ENCODE results near the gene BCDIN3D.

BCDIN3D gene

DNA sequence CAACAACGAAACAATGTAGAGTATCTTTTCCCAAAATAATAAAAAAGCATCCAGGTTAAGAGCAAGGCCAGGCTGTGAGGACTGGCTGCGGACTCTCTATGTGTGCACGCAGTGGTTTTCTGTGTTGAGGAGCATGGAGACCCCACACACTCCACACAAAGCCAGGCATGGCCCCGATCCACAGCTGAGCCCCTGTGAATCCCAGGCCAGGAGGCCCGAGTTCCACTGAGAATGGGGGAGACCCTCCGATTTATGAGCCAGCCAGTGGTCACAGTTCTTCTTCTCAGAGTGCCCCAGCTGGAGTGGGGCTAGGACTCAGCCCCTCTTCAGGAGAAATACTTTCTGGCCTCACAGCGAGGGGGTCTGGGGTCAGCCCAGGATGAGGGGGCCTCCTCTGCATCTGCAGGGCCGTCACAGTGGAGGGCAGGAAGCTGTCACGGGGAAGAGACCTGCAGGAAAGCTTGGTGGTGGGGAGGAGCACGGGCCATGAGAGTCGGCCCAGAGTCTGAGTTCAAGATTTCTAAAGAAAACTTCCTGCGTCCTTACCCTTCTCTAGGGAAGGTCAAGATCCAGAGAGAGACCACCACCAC, 34.8 kb downstream of the BCDIN3D start:
- Histone ChIP-seq H3K27me3 (replicated peaks) (no peaks in the 10 kb centered on the region), H3K36me3 (replicated peaks) (peaks cover 30% of the 10 kb centered on the region), H3K27ac (no peak overlapping the region), H3K4me3 (ENCODE audit: low read depth, low read length) (no peak overlapping the region)
- TF ChIP-seq, protein P1, sequence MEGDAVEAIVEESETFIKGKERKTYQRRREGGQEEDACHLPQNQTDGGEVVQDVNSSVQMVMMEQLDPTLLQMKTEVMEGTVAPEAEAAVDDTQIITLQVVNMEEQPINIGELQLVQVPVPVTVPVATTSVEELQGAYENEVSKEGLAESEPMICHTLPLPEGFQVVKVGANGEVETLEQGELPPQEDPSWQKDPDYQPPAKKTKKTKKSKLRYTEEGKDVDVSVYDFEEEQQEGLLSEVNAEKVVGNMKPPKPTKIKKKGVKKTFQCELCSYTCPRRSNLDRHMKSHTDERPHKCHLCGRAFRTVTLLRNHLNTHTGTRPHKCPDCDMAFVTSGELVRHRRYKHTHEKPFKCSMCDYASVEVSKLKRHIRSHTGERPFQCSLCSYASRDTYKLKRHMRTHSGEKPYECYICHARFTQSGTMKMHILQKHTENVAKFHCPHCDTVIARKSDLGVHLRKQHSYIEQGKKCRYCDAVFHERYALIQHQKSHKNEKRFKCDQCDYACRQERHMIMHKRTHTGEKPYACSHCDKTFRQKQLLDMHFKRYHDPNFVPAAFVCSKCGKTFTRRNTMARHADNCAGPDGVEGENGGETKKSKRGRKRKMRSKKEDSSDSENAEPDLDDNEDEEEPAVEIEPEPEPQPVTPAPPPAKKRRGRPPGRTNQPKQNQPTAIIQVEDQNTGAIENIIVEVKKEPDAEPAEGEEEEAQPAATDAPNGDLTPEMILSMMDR (IDR thresholded peaks at IDR 0.05; ENCODE audit: low read depth, low read length, missing control alignments), result no peak
- DNase-seq, result no peak
- in situ Hi-C loops (cut with HindIII; ENCODE audit: low pct_ligation_motif_present, low sequenced_read_pairs), result no loop called here

DNA sequence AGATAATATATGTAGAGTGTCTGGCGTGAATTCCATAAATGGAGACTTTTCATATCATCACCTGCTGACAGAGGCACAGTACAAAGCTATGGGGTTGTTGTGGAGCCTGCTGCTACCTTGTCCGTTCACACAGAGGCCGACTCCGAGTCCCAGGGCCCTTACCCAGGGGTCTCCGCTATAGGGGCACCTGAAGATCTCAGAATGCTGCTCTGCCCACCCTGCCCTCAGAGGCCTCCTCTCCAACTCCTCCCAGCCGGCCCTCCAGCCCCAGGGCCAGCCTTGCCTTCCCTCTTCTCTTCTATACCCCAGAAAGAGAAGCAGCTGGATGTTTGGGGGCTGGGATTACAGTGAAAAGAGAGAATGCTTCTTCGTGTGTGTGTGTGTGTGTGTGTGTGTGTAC, 36.0 kb downstream of the BCDIN3D start:
- TF ChIP-seq, protein P1 (IDR thresholded peaks at IDR 0.05; ENCODE audit: low read depth, low read length, missing control alignments), result no peak
- no peak overlapping the region for H3K4me3 ChIP-seq (ENCODE audit: low read depth, low read length)
- H3K27me3 ChIP-seq (replicated peaks), result no peaks in the 10 kb centered on the region
- DNase-seq, result no peak
- in situ Hi-C loops (cut with HindIII; ENCODE audit: low pct_ligation_motif_present, low sequenced_read_pairs), result no loop called here
- peaks cover 39% of the 10 kb centered on the region for H3K36me3 ChIP-seq (replicated peaks)
- H3K27ac ChIP-seq, result no peak overlapping the region

DNA sequence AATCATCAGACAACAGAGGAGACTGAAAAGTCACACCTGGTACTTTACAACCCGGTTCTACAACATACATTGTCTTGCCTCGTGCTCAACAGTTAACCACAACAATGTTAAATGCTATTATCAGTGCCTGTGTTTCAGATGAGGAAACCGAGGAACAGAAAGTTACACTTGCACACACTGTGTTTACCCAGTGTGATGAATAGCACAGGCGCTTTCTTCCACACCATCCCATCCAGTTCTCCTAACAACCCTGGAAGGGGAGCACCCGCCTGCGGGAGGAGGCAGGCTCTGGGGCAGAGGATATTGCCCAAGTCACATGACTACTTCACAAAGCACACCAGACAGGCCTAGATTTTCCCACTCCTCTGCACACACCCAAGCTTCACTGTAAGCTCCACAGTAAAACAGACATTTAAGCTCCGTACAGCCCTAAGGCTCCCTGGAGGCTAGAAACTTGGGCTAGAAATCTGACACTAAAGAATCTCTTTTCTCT, 36.5 kb downstream of the BCDIN3D start:
- H3K27me3 ChIP-seq (replicated peaks), result no peaks in the 10 kb centered on the region
- in situ Hi-C loops (cut with HindIII; ENCODE audit: low pct_ligation_motif_present, low sequenced_read_pairs), result no loop called here
- H3K36me3 ChIP-seq (replicated peaks), result peaks cover 42% of the 10 kb centered on the region
- TF ChIP-seq, protein P1 (IDR thresholded peaks at IDR 0.05; ENCODE audit: low read depth, low read length, missing control alignments), result no peak
- no peak for DNase-seq
- no peak overlapping the region for H3K4me3 ChIP-seq (ENCODE audit: low read depth, low read length)
- no peak overlapping the region for H3K27ac ChIP-seq

GRCh38 chr12:49805409-49805808, 37.5 kb downstream of the BCDIN3D start:
- H3K27me3 ChIP-seq (replicated peaks), result no peaks in the 10 kb centered on the region
- H3K36me3 ChIP-seq (replicated peaks), result peaks cover 48% of the 10 kb centered on the region
- in situ Hi-C loops (cut with HindIII; ENCODE audit: low pct_ligation_motif_present, low sequenced_read_pairs), result no loop called here
- TF ChIP-seq, protein P1 (IDR thresholded peaks at IDR 0.05; ENCODE audit: low read depth, low read length, missing control alignments), result no peak
- no peak overlapping the region for H3K4me3 ChIP-seq (ENCODE audit: low read depth, low read length)
- no peak overlapping the region for H3K27ac ChIP-seq
- no peak for DNase-seq

DNA sequence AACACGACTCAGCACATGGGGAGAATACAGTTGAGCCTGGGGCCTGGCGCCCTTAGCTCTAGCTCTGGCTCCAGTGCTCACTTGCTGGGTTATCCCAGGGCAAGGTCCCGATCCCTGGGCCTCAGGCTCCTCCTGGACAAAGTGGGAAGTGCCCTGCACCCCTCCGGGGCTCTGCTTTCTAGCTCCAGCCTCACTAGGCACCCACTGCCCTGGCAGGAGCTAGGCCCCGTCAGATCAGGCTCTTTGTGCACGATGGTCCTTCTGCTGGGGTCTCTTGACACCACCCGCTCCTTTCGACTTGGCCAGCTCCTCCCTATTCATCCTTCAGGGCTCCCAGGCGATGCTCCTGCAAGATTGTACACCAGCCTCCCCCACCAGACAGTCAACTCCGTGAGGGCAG, 38.1 kb downstream of the BCDIN3D start:
- in situ Hi-C loops (cut with HindIII; ENCODE audit: low pct_ligation_motif_present, low sequenced_read_pairs), result no loop called here
- no peak overlapping the region for H3K4me3 ChIP-seq (ENCODE audit: low read depth, low read length)
- no peak overlapping the region for H3K27ac ChIP-seq
- H3K36me3 ChIP-seq (replicated peaks), result peaks cover 53% of the 10 kb centered on the region
- TF ChIP-seq, protein P1 (IDR thresholded peaks at IDR 0.05; ENCODE audit: low read depth, low read length, missing control alignments), result no peak
- no peak for DNase-seq
- H3K27me3 ChIP-seq (replicated peaks), result no peaks in the 10 kb centered on the region

All from brain microvascular endothelial cell (primary cell).